ENCODE measurements around the gene CERCAM. TPM values are rescaled to one million over a fixed set of nuclear protein-coding genes. Genes with fewer than 3 reads are reported as not detected.

Gene CERCAM
- polyA plus RNA-seq, 1 donor from 2014 or later = 1.1 TPM

DNA sequence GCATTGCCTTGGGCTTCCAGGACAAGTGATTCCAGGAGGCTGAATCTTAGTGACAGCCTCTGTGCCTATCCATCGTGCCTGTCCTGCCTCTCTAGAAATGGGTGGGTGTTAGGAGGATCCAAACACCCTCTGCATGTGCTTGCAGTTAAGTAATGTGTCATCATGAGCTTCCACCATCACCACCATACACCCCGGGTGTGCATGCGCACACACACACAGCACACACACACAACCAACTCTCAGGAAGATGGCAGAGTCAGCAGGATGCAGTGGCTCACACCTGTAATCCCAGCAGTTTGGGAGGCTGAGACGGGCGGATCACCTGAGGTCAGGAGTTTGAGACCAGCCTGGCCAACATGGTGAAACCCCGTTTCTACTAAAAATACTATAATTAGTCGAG, 22.8 kb upstream of the CERCAM start:
- Histone ChIP-seq H3K9me2 (ENCODE audit: insufficient read depth, low read length) (no peaks in the 10 kb centered on the region), H3F3A (ENCODE audit: insufficient read depth, low read length, poor library complexity, severe bottlenecking) (no peaks in the 10 kb centered on the region), H3K36me3 (ENCODE audit: insufficient read depth, low read length) (no peaks in the 10 kb centered on the region), H3K27ac (ENCODE audit: low read length) (no peak overlapping the region), H2AFZ (ENCODE audit: low read depth, low read length) (no peak overlapping the region), H3K4me3 (ENCODE audit: low read length) (no peak overlapping the region), H3K4me2 (ENCODE audit: low read length) (no peak overlapping the region), H3K9me3 (ENCODE audit: low read length) (no peaks in the 10 kb centered on the region), H3K9ac (ENCODE audit: low read length) (no peak overlapping the region), H3K27me3 (ENCODE audit: insufficient read depth, low read depth, low read length) (peaks cover 68% of the 10 kb centered on the region), H3K79me2 (replicated peaks; ENCODE audit: insufficient read depth, low read length) (no peaks in the 10 kb centered on the region), H4K20me1 (ENCODE audit: insufficient read depth) (no peaks in the 10 kb centered on the region)
- TF ChIP-seq, protein P1, sequence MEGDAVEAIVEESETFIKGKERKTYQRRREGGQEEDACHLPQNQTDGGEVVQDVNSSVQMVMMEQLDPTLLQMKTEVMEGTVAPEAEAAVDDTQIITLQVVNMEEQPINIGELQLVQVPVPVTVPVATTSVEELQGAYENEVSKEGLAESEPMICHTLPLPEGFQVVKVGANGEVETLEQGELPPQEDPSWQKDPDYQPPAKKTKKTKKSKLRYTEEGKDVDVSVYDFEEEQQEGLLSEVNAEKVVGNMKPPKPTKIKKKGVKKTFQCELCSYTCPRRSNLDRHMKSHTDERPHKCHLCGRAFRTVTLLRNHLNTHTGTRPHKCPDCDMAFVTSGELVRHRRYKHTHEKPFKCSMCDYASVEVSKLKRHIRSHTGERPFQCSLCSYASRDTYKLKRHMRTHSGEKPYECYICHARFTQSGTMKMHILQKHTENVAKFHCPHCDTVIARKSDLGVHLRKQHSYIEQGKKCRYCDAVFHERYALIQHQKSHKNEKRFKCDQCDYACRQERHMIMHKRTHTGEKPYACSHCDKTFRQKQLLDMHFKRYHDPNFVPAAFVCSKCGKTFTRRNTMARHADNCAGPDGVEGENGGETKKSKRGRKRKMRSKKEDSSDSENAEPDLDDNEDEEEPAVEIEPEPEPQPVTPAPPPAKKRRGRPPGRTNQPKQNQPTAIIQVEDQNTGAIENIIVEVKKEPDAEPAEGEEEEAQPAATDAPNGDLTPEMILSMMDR (IDR thresholded peaks at IDR 0.05; ENCODE audit: poor library complexity, severe bottlenecking) = no peak
- TF ChIP-seq EP300 (conservative IDR thresholded peaks at IDR 0.05; ENCODE audit: poor library complexity, severe bottlenecking) (no peak), RAD21 (conservative IDR thresholded peaks at IDR 0.05) (no peak), TAF1 (IDR thresholded peaks at IDR 0.05; ENCODE audit: low read depth) (no peak), EZH2 (IDR thresholded peaks at IDR 0.05; ENCODE audit: borderline replicate concordance, insufficient read depth, low read length, poor library complexity, severe bottlenecking) (no peak), MXI1 (conservative IDR thresholded peaks at IDR 0.05; ENCODE audit: poor library complexity, severe bottlenecking) (no peak), SMC3 (conservative IDR thresholded peaks at IDR 0.05; ENCODE audit: poor library complexity) (no peak), POLR2AphosphoS5 (IDR thresholded peaks at IDR 0.05) (no peak)
- TF ChIP-seq, protein P2, sequence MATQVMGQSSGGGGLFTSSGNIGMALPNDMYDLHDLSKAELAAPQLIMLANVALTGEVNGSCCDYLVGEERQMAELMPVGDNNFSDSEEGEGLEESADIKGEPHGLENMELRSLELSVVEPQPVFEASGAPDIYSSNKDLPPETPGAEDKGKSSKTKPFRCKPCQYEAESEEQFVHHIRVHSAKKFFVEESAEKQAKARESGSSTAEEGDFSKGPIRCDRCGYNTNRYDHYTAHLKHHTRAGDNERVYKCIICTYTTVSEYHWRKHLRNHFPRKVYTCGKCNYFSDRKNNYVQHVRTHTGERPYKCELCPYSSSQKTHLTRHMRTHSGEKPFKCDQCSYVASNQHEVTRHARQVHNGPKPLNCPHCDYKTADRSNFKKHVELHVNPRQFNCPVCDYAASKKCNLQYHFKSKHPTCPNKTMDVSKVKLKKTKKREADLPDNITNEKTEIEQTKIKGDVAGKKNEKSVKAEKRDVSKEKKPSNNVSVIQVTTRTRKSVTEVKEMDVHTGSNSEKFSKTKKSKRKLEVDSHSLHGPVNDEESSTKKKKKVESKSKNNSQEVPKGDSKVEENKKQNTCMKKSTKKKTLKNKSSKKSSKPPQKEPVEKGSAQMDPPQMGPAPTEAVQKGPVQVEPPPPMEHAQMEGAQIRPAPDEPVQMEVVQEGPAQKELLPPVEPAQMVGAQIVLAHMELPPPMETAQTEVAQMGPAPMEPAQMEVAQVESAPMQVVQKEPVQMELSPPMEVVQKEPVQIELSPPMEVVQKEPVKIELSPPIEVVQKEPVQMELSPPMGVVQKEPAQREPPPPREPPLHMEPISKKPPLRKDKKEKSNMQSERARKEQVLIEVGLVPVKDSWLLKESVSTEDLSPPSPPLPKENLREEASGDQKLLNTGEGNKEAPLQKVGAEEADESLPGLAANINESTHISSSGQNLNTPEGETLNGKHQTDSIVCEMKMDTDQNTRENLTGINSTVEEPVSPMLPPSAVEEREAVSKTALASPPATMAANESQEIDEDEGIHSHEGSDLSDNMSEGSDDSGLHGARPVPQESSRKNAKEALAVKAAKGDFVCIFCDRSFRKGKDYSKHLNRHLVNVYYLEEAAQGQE (IDR thresholded peaks at IDR 0.05; ENCODE audit: borderline replicate concordance) = no peak

DNA sequence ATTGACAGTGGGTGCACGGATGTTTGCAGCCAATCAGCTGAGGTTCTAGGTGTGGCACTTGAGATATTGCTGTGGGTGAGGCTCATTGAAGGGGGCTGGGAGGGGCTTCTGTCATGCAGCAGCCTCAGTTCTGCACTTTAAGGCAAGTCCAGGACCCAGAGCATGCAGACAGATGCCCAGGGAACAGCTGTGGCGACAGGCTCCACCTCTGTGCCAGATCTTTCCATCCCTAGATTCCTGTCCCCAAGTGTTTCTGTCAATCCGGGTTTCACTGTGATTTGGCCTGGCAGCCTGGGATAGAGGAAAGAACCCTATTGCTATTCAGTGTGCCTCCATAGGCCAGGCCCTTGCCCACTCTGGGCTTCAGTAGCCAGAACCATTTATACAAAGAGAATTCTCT, 20.8 kb upstream of the CERCAM start:
- TF ChIP-seq EZH2 (IDR thresholded peaks at IDR 0.05; ENCODE audit: borderline replicate concordance, insufficient read depth, low read length, poor library complexity, severe bottlenecking) = no peak
- TF ChIP-seq TAF1 (IDR thresholded peaks at IDR 0.05; ENCODE audit: low read depth) = no peak
- TF ChIP-seq EP300 (conservative IDR thresholded peaks at IDR 0.05; ENCODE audit: poor library complexity, severe bottlenecking) = no peak
- TF ChIP-seq MXI1 (conservative IDR thresholded peaks at IDR 0.05; ENCODE audit: poor library complexity, severe bottlenecking) = no peak
- TF ChIP-seq SMC3 (conservative IDR thresholded peaks at IDR 0.05; ENCODE audit: poor library complexity) = no peak
- TF ChIP-seq, protein P1 (IDR thresholded peaks at IDR 0.05; ENCODE audit: poor library complexity, severe bottlenecking) = no peak
- TF ChIP-seq RAD21 (conservative IDR thresholded peaks at IDR 0.05) = no peak
- TF ChIP-seq POLR2AphosphoS5 (IDR thresholded peaks at IDR 0.05) = no peak
- TF ChIP-seq, protein P2 (IDR thresholded peaks at IDR 0.05; ENCODE audit: borderline replicate concordance) = no peak
- Histone ChIP-seq H3F3A (ENCODE audit: insufficient read depth, low read length, poor library complexity, severe bottlenecking) (no peaks in the 10 kb centered on the region), H3K9me2 (ENCODE audit: insufficient read depth, low read length) (no peaks in the 10 kb centered on the region), H3K79me2 (replicated peaks; ENCODE audit: insufficient read depth, low read length) (no peaks in the 10 kb centered on the region), H3K9ac (ENCODE audit: low read length) (no peak overlapping the region), H3K36me3 (ENCODE audit: insufficient read depth, low read length) (no peaks in the 10 kb centered on the region), H2AFZ (ENCODE audit: low read depth, low read length) (no peak overlapping the region), H3K4me2 (ENCODE audit: low read length) (no peak overlapping the region), H3K4me3 (ENCODE audit: low read length) (no peak overlapping the region), H4K20me1 (ENCODE audit: insufficient read depth) (no peaks in the 10 kb centered on the region), H3K9me3 (ENCODE audit: low read length) (no peaks in the 10 kb centered on the region), H3K27me3 (ENCODE audit: insufficient read depth, low read depth, low read length) (peaks cover 48% of the 10 kb centered on the region), H3K27ac (ENCODE audit: low read length) (no peak overlapping the region)
